ENCODE data around the gene FA2H. TPM values are rescaled to one million over a fixed set of nuclear protein-coding genes. Genes with fewer than 3 reads are reported as not detected.

The FA2H gene
- total RNA-seq, 2 donors from 2014 or later, result 0.19 TPM; not detected in 1

GRCh38 chr16:74743668-74744299, 30.8 kb downstream of the FA2H start:
- Mint-ChIP-seq H3K36me3 (ENCODE audit: low read depth) (no peaks in the 10 kb centered on the region), H3K9me3 (no peaks in the 10 kb centered on the region), H3K27me3 (peaks cover 4% of the 10 kb centered on the region), H3K4me3 (no peak overlapping the region), H3K4me1 (no peaks in the 10 kb centered on the region), H3K27ac (no peak overlapping the region)
- ATAC-seq (replicated peaks), result no peak

GRCh38 chr16:74743045-74743667, 31.5 kb downstream of the FA2H start:
- no peak overlapping the region for H3K4me3 Mint-ChIP-seq
- peaks cover 4% of the 10 kb centered on the region for H3K27me3 Mint-ChIP-seq
- H3K27ac Mint-ChIP-seq, result no peak overlapping the region
- no peaks in the 10 kb centered on the region for H3K4me1 Mint-ChIP-seq
- no peaks in the 10 kb centered on the region for H3K9me3 Mint-ChIP-seq
- no peaks in the 10 kb centered on the region for H3K36me3 Mint-ChIP-seq (ENCODE audit: low read depth)
- ATAC-seq (replicated peaks), result no peak

- no peak for ATAC-seq (replicated peaks)
- H3K9me3 Mint-ChIP-seq, result no peaks in the 10 kb centered on the region
- H3K36me3 Mint-ChIP-seq (ENCODE audit: low read depth), result no peaks in the 10 kb centered on the region
- no peak overlapping the region for H3K27ac Mint-ChIP-seq
- H3K4me1 Mint-ChIP-seq, result no peaks in the 10 kb centered on the region
- no peak overlapping the region for H3K4me3 Mint-ChIP-seq
- peaks cover 4% of the 10 kb centered on the region for H3K27me3 Mint-ChIP-seq
Measured at GRCh38 chr16:74742051-74742481, 32.6 kb downstream of the FA2H start.

GRCh38 chr16:74740795-74741304, 33.8 kb downstream of the FA2H start:
- Mint-ChIP-seq H3K4me3 (no peak overlapping the region), H3K4me1 (no peaks in the 10 kb centered on the region), H3K27ac (no peak overlapping the region), H3K27me3 (peaks cover 4% of the 10 kb centered on the region), H3K9me3 (no peaks in the 10 kb centered on the region), H3K36me3 (ENCODE audit: low read depth) (no peaks in the 10 kb centered on the region)
- ATAC-seq (replicated peaks), result no peak

- H3K4me3 Mint-ChIP-seq, result no peak overlapping the region
- H3K9me3 Mint-ChIP-seq, result no peaks in the 10 kb centered on the region
- no peak for ATAC-seq (replicated peaks)
- H3K27me3 Mint-ChIP-seq, result peaks cover 4% of the 10 kb centered on the region
- no peak overlapping the region for H3K27ac Mint-ChIP-seq
- H3K4me1 Mint-ChIP-seq, result no peaks in the 10 kb centered on the region
- H3K36me3 Mint-ChIP-seq (ENCODE audit: low read depth), result no peaks in the 10 kb centered on the region
Measured at GRCh38 chr16:74739275-74739674, 35.3 kb downstream of the FA2H start.

GRCh38 chr16:74738816-74739215, 35.8 kb downstream of the FA2H start:
- ATAC-seq (replicated peaks), result no peak
- Mint-ChIP-seq H3K27me3 (peaks cover 4% of the 10 kb centered on the region), H3K9me3 (no peaks in the 10 kb centered on the region), H3K27ac (no peak overlapping the region), H3K36me3 (ENCODE audit: low read depth) (no peaks in the 10 kb centered on the region), H3K4me3 (no peak overlapping the region), H3K4me1 (no peaks in the 10 kb centered on the region)

- Mint-ChIP-seq H3K4me3 (no peak overlapping the region), H3K36me3 (ENCODE audit: low read depth) (no peaks in the 10 kb centered on the region), H3K27me3 (peaks cover 4% of the 10 kb centered on the region), H3K27ac (no peak overlapping the region), H3K4me1 (no peaks in the 10 kb centered on the region), H3K9me3 (no peaks in the 10 kb centered on the region)
- no peak for ATAC-seq (replicated peaks)
Measured at GRCh38 chr16:74738113-74738541, 36.5 kb downstream of the FA2H start.

GRCh38 chr16:74737521-74737920, 37.1 kb downstream of the FA2H start:
- Mint-ChIP-seq H3K27me3 (peaks cover 4% of the 10 kb centered on the region), H3K36me3 (ENCODE audit: low read depth) (no peaks in the 10 kb centered on the region), H3K27ac (no peak overlapping the region), H3K4me3 (no peak overlapping the region), H3K9me3 (no peaks in the 10 kb centered on the region), H3K4me1 (no peaks in the 10 kb centered on the region)
- ATAC-seq (replicated peaks), result no peak

GRCh38 chr16:74736531-74737157, 38.0 kb downstream of the FA2H start:
- Mint-ChIP-seq H3K27me3 (peaks cover 4% of the 10 kb centered on the region), H3K27ac (no peak overlapping the region), H3K36me3 (ENCODE audit: low read depth) (no peaks in the 10 kb centered on the region), H3K4me3 (no peak overlapping the region), H3K4me1 (no peaks in the 10 kb centered on the region), H3K9me3 (no peaks in the 10 kb centered on the region)
- no peak for ATAC-seq (replicated peaks)

- Mint-ChIP-seq H3K27ac (no peak overlapping the region), H3K36me3 (ENCODE audit: low read depth) (no peaks in the 10 kb centered on the region), H3K4me1 (peaks cover under 1% of the 10 kb centered on the region), H3K4me3 (no peak overlapping the region), H3K9me3 (no peaks in the 10 kb centered on the region), H3K27me3 (peaks cover 4% of the 10 kb centered on the region)
- ATAC-seq (replicated peaks), result no peak
Measured at GRCh38 chr16:74735554-74735953, 39.1 kb downstream of the FA2H start.

GRCh38 chr16:74735162-74735452, 39.5 kb downstream of the FA2H start:
- H3K4me3 Mint-ChIP-seq, result no peak overlapping the region
- H3K27me3 Mint-ChIP-seq, result peaks cover 4% of the 10 kb centered on the region
- H3K27ac Mint-ChIP-seq, result no peak overlapping the region
- no peak for ATAC-seq (replicated peaks)
- H3K9me3 Mint-ChIP-seq, result no peaks in the 10 kb centered on the region
- no peaks in the 10 kb centered on the region for H3K36me3 Mint-ChIP-seq (ENCODE audit: low read depth)
- peaks cover 4% of the 10 kb centered on the region for H3K4me1 Mint-ChIP-seq

GRCh38 chr16:74734361-74735161, 40.1 kb downstream of the FA2H start:
- ATAC-seq (replicated peaks), result no peak
- H3K27me3 Mint-ChIP-seq, result no peaks in the 10 kb centered on the region
- no peak overlapping the region for H3K4me3 Mint-ChIP-seq
- no peaks in the 10 kb centered on the region for H3K36me3 Mint-ChIP-seq (ENCODE audit: low read depth)
- peaks cover 4% of the 10 kb centered on the region for H3K4me1 Mint-ChIP-seq
- no peak overlapping the region for H3K27ac Mint-ChIP-seq
- no peaks in the 10 kb centered on the region for H3K9me3 Mint-ChIP-seq

GRCh38 chr16:74732707-74733350, 41.8 kb downstream of the FA2H start:
- Mint-ChIP-seq H3K27ac (no peak overlapping the region), H3K36me3 (ENCODE audit: low read depth) (no peaks in the 10 kb centered on the region), H3K4me3 (no peak overlapping the region), H3K4me1 (peaks cover 4% of the 10 kb centered on the region), H3K9me3 (no peaks in the 10 kb centered on the region), H3K27me3 (no peaks in the 10 kb centered on the region)
- ATAC-seq (replicated peaks), result no peak

GRCh38 chr16:74731853-74732477, 42.7 kb downstream of the FA2H start:
- no peak for ATAC-seq (replicated peaks)
- H3K27me3 Mint-ChIP-seq, result no peaks in the 10 kb centered on the region
- H3K4me1 Mint-ChIP-seq, result peaks cover 4% of the 10 kb centered on the region
- peaks cover 3% of the 10 kb centered on the region for H3K9me3 Mint-ChIP-seq
- no peak overlapping the region for H3K27ac Mint-ChIP-seq
- no peaks in the 10 kb centered on the region for H3K36me3 Mint-ChIP-seq (ENCODE audit: low read depth)
- H3K4me3 Mint-ChIP-seq, result no peak overlapping the region

All from activated T-helper 17 cell treated with anti-CD3 and anti-CD28 coated beads, Interleukin-2, amount 50 U/mL, for 72 hours (primary cell).